Iris pigment epithelial cell (primary cell): ENCODE measurements around the gene ATP6V1E1.
A peak's percentile ranks its signal among the peaks of the same experiment; 100 is the strongest.

ENCODE experiments used
- DNase-seq: peaks from one replicate; pipeline ENCODE4 v3.0.0-alpha.2; 2011; ENCODE audit warnings: low read depth

The ATP6V1E1 gene

GRCh38 chr22:17633998-17634323, 5.4 kb upstream of the ATP6V1E1 start:
- DNase-seq, result no peak

GRCh38 chr22:17633217-17633997, 4.9 kb upstream of the ATP6V1E1 start:
- peak; percentile 92 for DNase-seq

- no peak for DNase-seq
These were observed 2.6 kb upstream of the ATP6V1E1 start for GRCh38 chr22:17631076-17631565.

GRCh38 chr22:17629641-17630040, 1.1 kb upstream of the ATP6V1E1 start:
- DNase-seq, result no peak

GRCh38 chr22:17629173-17629489, 582 bp upstream of the ATP6V1E1 start:
- no peak for DNase-seq

GRCh38 chr22:17627961-17628405, 566 bp downstream of the ATP6V1E1 start:
- DNase-seq, result no peak

GRCh38 chr22:17613280-17613679, 15.3 kb downstream of the ATP6V1E1 start:
- no peak for DNase-seq

- no peak for DNase-seq
These were observed 16.5 kb downstream of the ATP6V1E1 start for GRCh38 chr22:17612057-17612456.

GRCh38 chr22:17607891-17608521, 20.5 kb downstream of the ATP6V1E1 start:
- no peak for DNase-seq

- DNase-seq, result peak; percentile 26
These were observed 22.1 kb downstream of the ATP6V1E1 start for GRCh38 chr22:17606496-17606895.

GRCh38 chr22:17603668-17604067, 24.9 kb downstream of the ATP6V1E1 start:
- no peak for DNase-seq

- DNase-seq, result no peak
These were observed 27.5 kb downstream of the ATP6V1E1 start for GRCh38 chr22:17601031-17601430.

GRCh38 chr22:17598318-17598717, 30.2 kb downstream of the ATP6V1E1 start:
- DNase-seq, result no peak

- peak; percentile 64 for DNase-seq
These were observed 31.3 kb downstream of the ATP6V1E1 start for GRCh38 chr22:17597217-17597616.

GRCh38 chr22:17596226-17596625, 32.3 kb downstream of the ATP6V1E1 start:
- no peak for DNase-seq

- DNase-seq, result no peak
These were observed 36.3 kb downstream of the ATP6V1E1 start for GRCh38 chr22:17592201-17592600.

GRCh38 chr22:17590586-17590985, 38.0 kb downstream of the ATP6V1E1 start:
- no peak for DNase-seq

- no peak for DNase-seq
These were observed 38.7 kb downstream of the ATP6V1E1 start for GRCh38 chr22:17589810-17590375.

GRCh38 chr22:17588606-17589005, 39.9 kb downstream of the ATP6V1E1 start:
- DNase-seq, result no peak

GRCh38 chr22:17587629-17588028, 40.9 kb downstream of the ATP6V1E1 start:
- no peak for DNase-seq

GRCh38 chr22:17586831-17587440, 41.6 kb downstream of the ATP6V1E1 start:
- DNase-seq, result no peak

- no peak for DNase-seq
These were observed 45.4 kb downstream of the ATP6V1E1 start for GRCh38 chr22:17583151-17583550.

- DNase-seq, result no peak
These were observed 46.9 kb downstream of the ATP6V1E1 start for GRCh38 chr22:17581631-17582030.
